ENCODE data around the gene APBB1. TPM values are rescaled to one million over a fixed set of nuclear protein-coding genes. Genes with fewer than 3 reads are reported as not detected.
A peak's percentile ranks its signal among the peaks of the same experiment; 100 is the strongest.

Gene APBB1
- total RNA-seq, 1 experiment from 2014 or later = 12.4 TPM

DNA sequence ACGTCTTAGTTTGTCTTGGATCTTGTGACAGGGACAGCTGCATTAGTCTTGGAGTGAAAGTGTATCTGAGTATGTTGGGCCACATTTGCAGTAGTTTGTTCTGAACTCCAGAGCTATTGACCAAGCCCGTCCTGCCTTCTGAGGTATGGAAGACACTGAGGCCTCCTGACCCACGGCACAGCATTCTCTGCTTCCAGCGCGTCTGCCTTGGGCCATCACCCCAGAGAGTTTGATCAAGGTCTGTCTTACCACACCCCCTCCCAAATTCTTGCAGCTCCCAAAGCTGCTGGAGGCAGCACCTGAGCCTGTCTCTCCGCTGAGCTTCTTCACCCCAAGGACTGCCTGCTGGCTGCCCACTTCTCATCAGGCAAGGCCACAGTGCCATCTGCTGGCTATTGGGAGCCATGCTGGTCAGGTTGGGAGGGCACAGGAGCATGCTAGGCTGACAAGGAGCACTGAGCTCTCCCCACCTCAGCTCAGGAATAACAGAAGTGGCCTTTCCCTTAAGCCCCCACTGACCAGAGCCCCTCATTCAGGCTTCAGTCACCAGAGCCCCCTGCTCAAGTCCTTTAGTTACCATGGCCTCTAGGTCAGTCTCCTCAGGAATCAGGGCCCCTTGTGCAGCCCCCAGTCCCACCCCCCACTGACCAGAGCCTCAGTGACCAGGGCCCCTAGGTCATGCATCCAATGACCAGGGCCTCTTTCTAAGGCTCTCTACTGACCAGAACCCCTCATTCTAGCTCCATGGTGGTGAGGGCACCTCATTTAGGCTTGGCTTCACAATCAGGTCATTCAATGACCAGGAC, 55.8 kb downstream of the APBB1 start:
- RAD21 ChIA-PET (ENCODE audit: low non-redundant PET in 1 of 2, low total read pairs in 2 of 2, uncharacterized antibody in 2 of 2, unreplicated experiment in 2 of 2) = interaction anchor here (0.6 to 1.3 kb wide), 9 partner anchors 9 to 340 kb away, joined by 3 to 9 read pairs (median 3); no protein-coding TSS in a partner anchor
- no peak overlapping the region for H3K4me2 ChIP-seq (ENCODE audit: low read length)
- no peak overlapping the region for H3K27ac ChIP-seq (ENCODE audit: low read depth, low read length)
- POLR2A ChIA-PET = interaction anchor here (1.1 kb wide), 1 partner anchor 10 kb away, joined by 4 read pairs; no protein-coding TSS in a partner anchor
- BruUV-seq (replicated peaks) = no TSS peak
- H4K20me1 ChIP-seq (ENCODE audit: insufficient read depth) = no peaks in the 10 kb centered on the region
- peak; percentile 100 for ATAC-seq
- H3K36me3 ChIP-seq (ENCODE audit: control insufficient read depth in 1 of 2, insufficient read depth in 2 of 2, low read length in 2 of 2) = no peaks in the 10 kb centered on the region
- H3K4me1 ChIP-seq (ENCODE audit: control insufficient read depth in 1 of 2, insufficient read depth in 2 of 2, low read length in 2 of 2) = peaks cover 0 to 6% of the 10 kb centered on the region in 2 experiments; a peak in 1 of 4 replicates
- H3K9me2 ChIP-seq (ENCODE audit: insufficient read depth) = no peaks in the 10 kb centered on the region
- H2AFZ ChIP-seq (ENCODE audit: low read depth, low read length, poor library complexity, severe bottlenecking) = no peak overlapping the region
- H3K27me3 ChIP-seq (ENCODE audit: insufficient read depth, low read length) = no peaks in the 10 kb centered on the region
- TF ChIP-seq CBX3 (IDR thresholded peaks at IDR 0.05; ENCODE audit: low read depth) (no peak), TCF7L2 (IDR thresholded peaks at IDR 0.05; ENCODE audit: borderline replicate concordance, extremely low read depth, insufficient read depth, insufficient read length) (no peak), RAD21 (IDR thresholded peaks at IDR 0.05; ENCODE audit: low read depth) (peak; percentile 93), CEBPB (IDR thresholded peaks at IDR 0.05; ENCODE audit: low read depth) (no peak)
- TF ChIP-seq, protein P1, sequence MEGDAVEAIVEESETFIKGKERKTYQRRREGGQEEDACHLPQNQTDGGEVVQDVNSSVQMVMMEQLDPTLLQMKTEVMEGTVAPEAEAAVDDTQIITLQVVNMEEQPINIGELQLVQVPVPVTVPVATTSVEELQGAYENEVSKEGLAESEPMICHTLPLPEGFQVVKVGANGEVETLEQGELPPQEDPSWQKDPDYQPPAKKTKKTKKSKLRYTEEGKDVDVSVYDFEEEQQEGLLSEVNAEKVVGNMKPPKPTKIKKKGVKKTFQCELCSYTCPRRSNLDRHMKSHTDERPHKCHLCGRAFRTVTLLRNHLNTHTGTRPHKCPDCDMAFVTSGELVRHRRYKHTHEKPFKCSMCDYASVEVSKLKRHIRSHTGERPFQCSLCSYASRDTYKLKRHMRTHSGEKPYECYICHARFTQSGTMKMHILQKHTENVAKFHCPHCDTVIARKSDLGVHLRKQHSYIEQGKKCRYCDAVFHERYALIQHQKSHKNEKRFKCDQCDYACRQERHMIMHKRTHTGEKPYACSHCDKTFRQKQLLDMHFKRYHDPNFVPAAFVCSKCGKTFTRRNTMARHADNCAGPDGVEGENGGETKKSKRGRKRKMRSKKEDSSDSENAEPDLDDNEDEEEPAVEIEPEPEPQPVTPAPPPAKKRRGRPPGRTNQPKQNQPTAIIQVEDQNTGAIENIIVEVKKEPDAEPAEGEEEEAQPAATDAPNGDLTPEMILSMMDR (IDR thresholded peaks at IDR 0.05 in 2 of 3, conservative IDR thresholded peaks at IDR 0.05 in 1 of 3; ENCODE audit: borderline replicate concordance in 1 of 3, insufficient read depth in 1 of 3, low read depth in 2 of 3, low read length in 2 of 3) = peak; percentile 79 to 98 (median 90)
- CTCF ChIA-PET = interaction anchor here (0.6 to 3.5 kb wide), 49 partner anchors 10 to 1726 kb away, joined by 3 to 69 read pairs (median 4); partner anchors contain the start of genes CAVIN3, FHIP1B, MRPL17 and OR51D1
- peak; percentile 68 for DNase-seq (ENCODE audit: low read depth, low spot score)
- no peak overlapping the region for H3K9ac ChIP-seq (ENCODE audit: low read length)
- no peak overlapping the region for H3K4me3 ChIP-seq (replicated peaks in 1 of 2; ENCODE audit: low read depth in 1 of 2, low read length in 2 of 2)
- no peaks in the 10 kb centered on the region for H3K79me2 ChIP-seq (ENCODE audit: insufficient read depth, low read length)
- H3K9me3 ChIP-seq (ENCODE audit: control insufficient read depth in 1 of 2, insufficient read depth in 1 of 2, low read depth in 1 of 2, low read length in 2 of 2) = no peaks in the 10 kb centered on the region
- intact Hi-C loops (cut with micrococcal nuclease) = loop anchor here (1.0 kb wide), 1 partner anchor 371 kb away; no protein-coding TSS in a partner anchor

Data from HCT116 (cell line).